Mesenchymal stem cell (in vitro differentiated cells and primary cell): Measurements from ENCODE around the gene AKNAD1. TPM values are rescaled to one million over a fixed set of nuclear protein-coding genes. Genes with fewer than 3 reads are reported as not detected.

Experiments used
- DNase-seq: peaks from one replicate; pipeline ENCODE4 v3.0.0-alpha.2; 2013
- H2AFZ ChIP-seq: one replicate; pipeline ENCODE4 v1.6.1; 2013; ENCODE audit warnings: low read depth, mild to moderate bottlenecking, control low read depth, inconsistent platforms, low read length, moderate library complexity
- H2AK5ac ChIP-seq: 2 replicates; pipeline ENCODE4 v1.6.1; 2013; ENCODE audit warnings: low read length, moderate library complexity, mild to moderate bottlenecking, inconsistent platforms; ENCODE audit not compliant: severe bottlenecking
- H2BK120ac ChIP-seq: one replicate; pipeline ENCODE4 v1.6.1; 2013; ENCODE audit warnings: low read depth, mild to moderate bottlenecking, inconsistent platforms, low read length, moderate library complexity
- H2BK12ac ChIP-seq, 2 experiments: one replicate each; pipeline ENCODE4 v1.6.1; 2013; ENCODE audit warnings: inconsistent platforms in 2 of 2, low read length in 2 of 2, mild to moderate bottlenecking in 2 of 2, moderate library complexity in 2 of 2, control low read depth in 1 of 2
- H2BK15ac ChIP-seq: one replicate; pipeline ENCODE4 v1.6.1; 2013; ENCODE audit warnings: mild to moderate bottlenecking, low read depth, inconsistent platforms; ENCODE audit not compliant: poor library complexity, severe bottlenecking
- H2BK5ac ChIP-seq: 2 replicates; pipeline ENCODE4 v1.6.1; 2013; ENCODE audit warnings: low read depth, mild to moderate bottlenecking, low read length, control low read depth, inconsistent platforms; ENCODE audit not compliant: poor library complexity, severe bottlenecking
- H3K14ac ChIP-seq, 2 experiments: one replicate each; pipeline ENCODE4 v1.6.1; 2013; ENCODE audit warnings: inconsistent platforms in 2 of 2, low read length in 2 of 2, control low read depth in 1 of 2, mild to moderate bottlenecking in 1 of 2, moderate library complexity in 1 of 2
- H3K18ac ChIP-seq, 2 experiments: one replicate each; pipeline ENCODE4 v1.6.1; 2013; ENCODE audit warnings: inconsistent platforms in 2 of 2, low read length in 2 of 2, control low read depth in 1 of 2, low read depth in 1 of 2, mild to moderate bottlenecking in 1 of 2
- H3K23ac ChIP-seq, 2 experiments: one replicate each; pipeline ENCODE4 v1.6.1; 2013; ENCODE audit warnings: inconsistent platforms in 2 of 2, low read length in 2 of 2, mild to moderate bottlenecking in 2 of 2, moderate library complexity in 2 of 2, control low read depth in 1 of 2
- H3K27ac ChIP-seq: 2 replicates; pipeline ENCODE4 v1.5.1; 2013; ENCODE audit warnings: mild to moderate bottlenecking, moderate library complexity, low read length, control low read depth, inconsistent platforms; ENCODE audit not compliant: poor library complexity, severe bottlenecking
- H3K27me3 ChIP-seq, 2 experiments: 2 replicates each; pipeline versions ENCODE4 v1.6.1 to v1.7.0; 2013; ENCODE audit warnings: low read length in 2 of 2, mild to moderate bottlenecking in 2 of 2, moderate library complexity in 2 of 2, control low read depth in 1 of 2, inconsistent platforms in 1 of 2; ENCODE audit not compliant: control insufficient read depth in 1 of 2, insufficient read depth in 1 of 2
- H3K36me3 ChIP-seq, 2 experiments: 2 replicates each; pipeline versions ENCODE4 v1.6.1 to v1.7.0; 2013; ENCODE audit warnings: low read length in 2 of 2, control low read depth in 1 of 2, inconsistent platforms in 1 of 2, low read depth in 1 of 2, mild to moderate bottlenecking in 1 of 2; ENCODE audit not compliant: insufficient read depth in 2 of 2, control insufficient read depth in 1 of 2
- H3K4ac ChIP-seq, 2 experiments: one replicate each; pipeline ENCODE4 v1.6.1; 2013; ENCODE audit warnings: inconsistent platforms in 2 of 2, low read length in 2 of 2, mild to moderate bottlenecking in 2 of 2, moderate library complexity in 2 of 2, control low read depth in 1 of 2, low read depth in 1 of 2
- H3K4me1 ChIP-seq: 2 replicates; pipeline ENCODE4 v1.6.1; 2013; ENCODE audit warnings: low read depth, low read length, control low read depth; ENCODE audit not compliant: control insufficient read depth, insufficient read depth
- H3K4me2 ChIP-seq: 2 replicates; pipeline ENCODE4 v1.6.1; 2013; ENCODE audit warnings: low read length, mild to moderate bottlenecking, inconsistent platforms; ENCODE audit not compliant: poor library complexity, severe bottlenecking
- H3K4me3 ChIP-seq, 2 experiments: 2 replicates each; pipeline versions ENCODE4 v1.5.1 to v1.7.0; 2013; ENCODE audit warnings: low read length in 2 of 2, mild to moderate bottlenecking in 2 of 2, control low read depth in 1 of 2, low read depth in 1 of 2; ENCODE audit not compliant: insufficient read depth in 1 of 2
- H3K79me1 ChIP-seq: replicated peaks from 2 replicates; pipeline ENCODE4 v1.6.1; 2013; ENCODE audit warnings: mild to moderate bottlenecking, control low read depth, low read length, inconsistent platforms; ENCODE audit not compliant: poor library complexity, severe bottlenecking
- H3K9ac ChIP-seq: 2 replicates; pipeline ENCODE4 v1.7.0; 2013; ENCODE audit warnings: mild to moderate bottlenecking, low read length, moderate library complexity
- H3K9me3 ChIP-seq: 2 replicates; pipeline ENCODE4 v1.7.0; 2013; ENCODE audit warnings: mild to moderate bottlenecking, low read length; ENCODE audit not compliant: control insufficient read depth
- H4K8ac ChIP-seq: one replicate; pipeline ENCODE4 v1.6.1; 2013; ENCODE audit warnings: inconsistent platforms, mild to moderate bottlenecking, low read length, moderate library complexity
- H4K91ac ChIP-seq: one replicate; pipeline ENCODE4 v1.6.1; 2013; ENCODE audit warnings: mild to moderate bottlenecking, low read length, inconsistent platforms
- WGBS: methylation state at CpG from one replicate; pipeline ENCODE4 v1.1.7; 2013; ENCODE audit warnings: mixed read lengths; 5-methylcytosine and 5-hydroxymethylcytosine counted together
- polyA plus RNA-seq, 2 experiments: library from polyadenylated mRNA; stranded (reverse); fragments of 200-250 nt; gene quantifications; one replicate each; pipeline ENCODE4 v1.2.3, GENCODE V29; 2013

The AKNAD1 gene
- polyA plus RNA-seq (2013, experiment 1 of 2) = 0.86 TPM
- polyA plus RNA-seq (2013, experiment 2 of 2) = 0.81 TPM

GRCh38 chr1:108856994-108857393 is at the start of gene AKNAD1:
Gene AKNAD1, minus strand, starts transcription at chr1:108857094. Its CDS starts 4,430 bp downstream, at chr1:108852664.
- WGBS = 88% methylated on average over 1 of the region's 1 CpG
- H3K27me3 ChIP-seq = no peaks in the 10 kb centered on the region

GRCh38 chr1:108901106-108901505 is 44.2 kb upstream of the AKNAD1 start:
- Histone ChIP-seq H2BK12ac (no peak overlapping the region), H2AFZ (no peak overlapping the region), H2AK5ac (no peak overlapping the region), H3K4me2 (no peak overlapping the region), H2BK15ac (no peak overlapping the region), H3K27ac (no peak overlapping the region), H4K8ac (no peak overlapping the region), H2BK5ac (no peak overlapping the region), H3K9ac (no peak overlapping the region), H3K18ac (no peak overlapping the region), H3K9me3 (no peaks in the 10 kb centered on the region), H2BK120ac (no peak overlapping the region), H3K36me3 (peaks cover 3 to 65% of the 10 kb centered on the region in 2 experiments), H3K79me1 (peaks cover 10% of the 10 kb centered on the region), H3K4me3 (no peak overlapping the region), H3K14ac (no peak overlapping the region), H4K91ac (no peak overlapping the region), H3K27me3 (no peaks in the 10 kb centered on the region), H3K23ac (no peak overlapping the region), H3K4me1 (no peaks in the 10 kb centered on the region), H3K4ac (no peak overlapping the region)
- WGBS = no CpG with 5 or more reads among the region's 3 CpGs
- DNase-seq = no peak

More at GRCh38 chr1:108856994-108857393, at the start of gene AKNAD1:
- Histone ChIP-seq H2AK5ac (no peak within 1 kb of the TSS), H2BK15ac (no peak within 1 kb of the TSS), H3K9me3 (no peaks in the 10 kb centered on the region), H3K9ac (no peak within 1 kb of the TSS), H4K8ac (no peak within 1 kb of the TSS), H3K4me1 (no peaks in the 10 kb centered on the region), H2BK120ac (no peak within 1 kb of the TSS), H2AFZ (no peak within 1 kb of the TSS), H2BK12ac (no peak within 1 kb of the TSS), H3K4ac (no peak within 1 kb of the TSS), H3K79me1 (no peaks in the 10 kb centered on the region), H3K14ac (no peak within 1 kb of the TSS), H3K27ac (no peak within 1 kb of the TSS), H3K23ac (no peak within 1 kb of the TSS), H3K18ac (no peak within 1 kb of the TSS), H3K36me3 (no peaks in the 10 kb centered on the region), H3K4me3 (no peak within 1 kb of the TSS), H2BK5ac (no peak within 1 kb of the TSS), H3K4me2 (no peak within 1 kb of the TSS), H4K91ac (no peak within 1 kb of the TSS)
- DNase-seq = no peak

GRCh38 chr1:108897865-108898720 is 41.2 kb upstream of the AKNAD1 start:
- 73% methylated on average over 6 of the region's 8 CpGs for WGBS
- no peak overlapping the region for H3K18ac ChIP-seq
- H3K4me3 ChIP-seq = no peak overlapping the region
- no peak overlapping the region for H4K8ac ChIP-seq
- peak overlapping the region; percentile 67 for H3K9ac ChIP-seq
- H3K79me1 ChIP-seq = peaks cover 11% of the 10 kb centered on the region
- no peak overlapping the region for H4K91ac ChIP-seq
- no peak overlapping the region for H2BK15ac ChIP-seq
- no peak overlapping the region for H3K4ac ChIP-seq
- H3K27ac ChIP-seq = no peak overlapping the region
- no peak overlapping the region for H3K23ac ChIP-seq
- H3K9me3 ChIP-seq = no peaks in the 10 kb centered on the region
- peak; percentile 76 for DNase-seq
- H2BK12ac ChIP-seq = no peak overlapping the region
- peaks cover 3 to 39% of the 10 kb centered on the region in 2 experiments for H3K36me3 ChIP-seq
- no peak overlapping the region for H2AFZ ChIP-seq
- H3K27me3 ChIP-seq = no peaks in the 10 kb centered on the region
- no peaks in the 10 kb centered on the region for H3K4me1 ChIP-seq
- H2BK120ac ChIP-seq = no peak overlapping the region
- H3K14ac ChIP-seq = no peak overlapping the region
- no peak overlapping the region for H2AK5ac ChIP-seq
- H3K4me2 ChIP-seq = no peak overlapping the region
- H2BK5ac ChIP-seq = no peak overlapping the region
